Eye (tissue), 1 donor: ENCODE measurements around the gene PXDN.

ENCODE experiments used
- DNase-seq: peaks from one replicate; pipeline ENCODE4 v3.0.0-alpha.2; 2015

Gene PXDN

DNA sequence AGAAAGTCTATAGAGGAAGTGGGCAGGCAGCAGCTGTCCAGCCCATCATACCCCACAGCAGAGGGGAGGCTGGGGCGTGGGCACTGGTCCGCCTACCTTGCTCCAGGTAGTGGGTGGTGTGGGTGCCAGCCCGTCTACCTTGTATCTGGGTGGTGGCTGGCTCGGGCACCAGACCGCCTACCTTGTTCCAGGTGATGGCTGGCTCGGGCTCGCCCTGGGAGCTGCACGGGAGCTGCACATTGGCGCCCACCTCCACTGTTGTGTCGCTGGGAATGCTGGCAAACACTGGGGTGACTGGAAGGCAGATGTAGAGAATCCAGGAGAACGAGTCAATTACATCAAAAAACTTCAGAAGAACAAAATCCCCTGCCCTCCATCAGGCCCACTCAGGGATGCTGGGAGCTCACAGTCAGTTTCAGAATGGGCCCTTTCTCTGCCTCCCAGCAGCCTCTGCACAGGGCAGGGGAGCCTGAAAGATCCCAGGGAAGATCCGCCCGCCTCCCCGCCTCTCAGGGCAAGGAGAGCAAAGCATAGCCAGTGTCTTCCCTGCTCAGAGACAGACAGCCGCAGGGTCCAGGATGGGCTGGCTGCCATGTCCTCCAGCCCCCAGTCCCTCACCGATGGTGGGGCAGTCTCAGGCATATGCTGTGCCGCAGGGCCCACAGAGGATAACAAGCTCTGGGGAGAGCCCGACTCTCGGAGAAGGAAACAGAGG lies 82.3 kb downstream of the PXDN start:
- no peak for DNase-seq

DNA sequence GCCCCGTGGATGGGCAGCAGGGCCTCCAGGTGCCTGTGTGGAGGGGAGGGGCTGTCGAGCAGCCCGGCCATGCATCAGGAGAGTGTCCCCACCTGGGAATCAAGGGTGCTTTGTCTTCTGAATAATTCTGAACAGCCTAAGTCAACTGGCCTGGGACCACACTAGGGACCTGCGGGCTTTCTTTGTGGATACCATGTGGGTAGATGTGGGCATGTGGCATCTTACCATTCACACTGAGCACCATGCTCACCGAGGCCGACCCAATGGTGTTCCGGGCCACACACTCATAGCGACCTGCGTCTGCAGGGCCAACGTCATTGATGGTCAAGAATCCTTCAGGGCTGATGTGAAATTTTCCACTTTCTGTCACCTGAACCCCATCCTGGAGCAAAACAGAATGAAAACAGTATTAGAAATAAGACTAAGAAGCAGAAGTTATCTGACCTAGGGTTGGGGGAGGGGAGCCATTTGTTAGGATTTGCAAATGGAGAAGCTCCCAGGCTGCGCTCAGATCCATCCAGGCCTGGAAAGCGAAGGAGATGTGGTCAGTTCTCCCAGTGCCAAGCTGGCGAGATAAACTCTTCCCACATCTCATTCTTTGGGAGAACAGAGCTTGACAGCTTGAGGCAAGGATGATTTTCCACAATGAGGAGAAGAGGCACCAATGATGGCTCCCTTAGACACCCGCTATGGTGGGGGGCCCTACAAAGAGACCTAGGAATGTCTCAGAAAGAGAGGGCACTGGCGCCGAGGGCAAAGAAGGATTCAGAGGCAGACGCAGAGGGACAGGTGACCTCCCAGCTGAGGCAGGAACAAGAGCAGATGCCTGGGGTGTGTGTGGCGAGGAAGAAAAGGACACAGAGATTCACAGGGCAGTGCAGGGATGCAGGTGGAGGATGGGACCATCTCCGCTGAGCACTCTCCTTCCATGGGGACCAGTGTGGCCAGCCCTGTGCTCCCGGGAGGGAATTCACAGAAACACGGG lies 83.4 kb downstream of the PXDN start:
- DNase-seq: no peak

- no peak for DNase-seq
These were observed 84.3 kb downstream of the PXDN start for GRCh38 chr2:1659951-1660565.

DNA sequence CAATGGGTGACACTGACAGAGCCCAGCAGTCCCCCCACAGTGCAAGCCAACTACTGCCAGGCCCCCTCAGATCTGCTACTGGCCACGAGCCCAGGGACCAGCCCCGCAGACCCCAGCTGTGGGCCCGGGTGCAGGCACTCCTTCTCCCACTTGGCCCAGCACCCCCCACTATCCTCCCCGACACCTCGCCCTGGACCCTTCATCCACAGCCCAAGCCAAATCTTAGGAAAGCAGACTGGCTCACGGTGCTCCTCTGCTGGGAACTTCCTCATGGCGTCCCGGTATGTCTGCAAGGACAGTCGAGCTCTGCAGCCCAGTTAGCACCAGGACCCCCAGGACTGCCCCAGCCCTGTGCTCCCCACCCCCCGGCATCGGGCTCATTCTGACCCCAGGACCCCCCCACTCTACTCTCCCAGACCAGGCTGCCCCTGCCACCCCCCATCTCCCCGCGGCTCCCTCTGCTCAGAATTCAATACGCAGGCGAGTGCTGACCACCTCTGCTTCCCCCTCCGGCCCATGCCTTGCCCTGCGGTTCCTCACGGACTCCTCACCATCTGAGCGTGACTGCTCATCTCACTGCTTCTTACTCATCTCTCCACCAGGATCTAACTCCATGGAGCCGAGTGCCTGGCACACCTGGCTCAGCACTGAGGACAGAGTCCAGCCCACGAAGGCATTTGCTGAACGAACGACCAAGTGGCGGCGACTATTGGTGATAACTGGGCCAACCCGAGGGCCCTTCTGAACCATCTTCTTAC lies 85.7 kb downstream of the PXDN start:
- DNase-seq: no peak

DNA sequence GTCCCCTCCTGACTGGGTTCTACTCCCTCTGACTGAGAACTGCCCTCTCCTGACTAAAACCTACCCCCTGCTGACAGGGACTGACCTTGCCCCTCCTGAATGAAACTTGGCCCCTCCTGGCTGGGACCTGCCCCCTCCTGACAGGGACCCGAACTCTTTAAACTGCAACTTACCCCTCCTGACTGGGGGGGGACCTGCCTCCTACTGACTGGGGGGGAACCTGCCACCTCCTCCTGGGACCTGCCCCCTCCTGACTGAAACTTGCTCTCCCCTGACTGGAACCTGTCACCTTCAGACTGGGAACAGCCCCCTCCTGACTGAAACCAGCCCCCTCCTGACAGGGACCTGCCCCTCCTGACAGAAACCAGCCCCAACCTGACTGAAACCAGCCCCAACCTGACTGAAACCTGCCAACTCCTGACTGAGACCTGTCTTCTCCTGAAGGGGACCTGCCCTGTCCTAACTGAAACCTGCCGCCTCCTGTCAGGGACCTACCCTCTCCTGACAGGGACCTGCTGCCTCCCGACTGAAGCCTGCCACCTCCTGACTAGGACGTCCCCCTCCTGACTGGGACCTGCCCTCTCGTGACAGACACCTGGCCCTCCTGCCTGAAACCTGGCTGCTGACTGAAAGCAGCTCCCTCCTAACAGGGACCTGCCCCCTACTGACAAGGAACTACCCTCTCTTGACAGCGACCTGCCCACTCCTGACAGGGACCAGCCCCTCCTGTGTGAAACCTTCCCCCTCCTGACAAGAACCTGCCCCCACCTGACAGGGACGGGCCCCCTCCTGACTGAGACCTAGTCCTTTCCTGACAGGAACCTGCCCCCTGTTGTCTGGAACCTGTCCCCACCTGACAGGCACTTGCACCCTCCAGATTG lies 87.1 kb downstream of the PXDN start:
- no peak for DNase-seq

- no peak for DNase-seq
These were observed 87.9 kb downstream of the PXDN start for GRCh38 chr2:1656326-1656960.

GRCh38 chr2:1655461-1655860 lies 88.9 kb downstream of the PXDN start:
- DNase-seq: no peak

GRCh38 chr2:1654696-1655374 lies 89.5 kb downstream of the PXDN start:
- DNase-seq: no peak

- no peak for DNase-seq
These were observed 90.2 kb downstream of the PXDN start for GRCh38 chr2:1653956-1654695.

DNA sequence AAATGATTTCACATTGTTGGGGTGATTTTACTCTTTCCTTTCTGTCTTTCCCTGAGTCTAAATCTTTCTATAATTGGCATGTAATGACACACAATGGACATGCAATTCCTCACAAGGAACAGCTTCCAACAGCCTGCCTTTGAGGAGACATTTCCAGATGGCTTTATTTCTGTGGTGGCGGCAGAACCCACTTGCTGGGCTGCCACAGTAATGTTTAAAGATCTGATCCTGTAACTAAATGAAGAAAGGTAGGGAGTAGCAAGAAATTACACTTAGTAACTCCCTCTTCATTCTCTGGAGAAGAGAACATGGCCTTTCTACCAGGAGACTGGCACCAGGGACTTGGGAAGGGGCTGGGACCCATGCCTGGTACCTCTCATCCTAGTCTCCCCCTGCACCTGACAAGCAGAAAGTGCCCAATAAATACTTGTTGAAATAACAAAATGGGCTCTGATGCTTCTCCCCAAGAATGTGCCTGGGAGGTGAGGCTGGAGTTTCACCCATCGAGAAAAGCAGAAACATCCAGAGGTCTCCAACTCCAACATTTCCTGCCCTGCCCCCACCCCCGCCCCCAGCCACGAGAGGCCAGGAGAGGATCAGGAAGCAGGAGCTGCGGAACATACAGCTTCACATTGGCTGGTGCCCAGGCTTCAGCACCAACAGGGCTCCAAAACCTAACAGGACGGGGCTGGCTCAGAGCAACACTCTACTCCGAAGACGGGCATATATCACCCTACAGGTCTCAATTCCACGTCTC lies 92.1 kb downstream of the PXDN start:
- no peak for DNase-seq

- no peak for DNase-seq
These were observed 92.9 kb downstream of the PXDN start for GRCh38 chr2:1651121-1652033.

GRCh38 chr2:1650085-1650872 lies 94.0 kb downstream of the PXDN start:
- no peak for DNase-seq

DNA sequence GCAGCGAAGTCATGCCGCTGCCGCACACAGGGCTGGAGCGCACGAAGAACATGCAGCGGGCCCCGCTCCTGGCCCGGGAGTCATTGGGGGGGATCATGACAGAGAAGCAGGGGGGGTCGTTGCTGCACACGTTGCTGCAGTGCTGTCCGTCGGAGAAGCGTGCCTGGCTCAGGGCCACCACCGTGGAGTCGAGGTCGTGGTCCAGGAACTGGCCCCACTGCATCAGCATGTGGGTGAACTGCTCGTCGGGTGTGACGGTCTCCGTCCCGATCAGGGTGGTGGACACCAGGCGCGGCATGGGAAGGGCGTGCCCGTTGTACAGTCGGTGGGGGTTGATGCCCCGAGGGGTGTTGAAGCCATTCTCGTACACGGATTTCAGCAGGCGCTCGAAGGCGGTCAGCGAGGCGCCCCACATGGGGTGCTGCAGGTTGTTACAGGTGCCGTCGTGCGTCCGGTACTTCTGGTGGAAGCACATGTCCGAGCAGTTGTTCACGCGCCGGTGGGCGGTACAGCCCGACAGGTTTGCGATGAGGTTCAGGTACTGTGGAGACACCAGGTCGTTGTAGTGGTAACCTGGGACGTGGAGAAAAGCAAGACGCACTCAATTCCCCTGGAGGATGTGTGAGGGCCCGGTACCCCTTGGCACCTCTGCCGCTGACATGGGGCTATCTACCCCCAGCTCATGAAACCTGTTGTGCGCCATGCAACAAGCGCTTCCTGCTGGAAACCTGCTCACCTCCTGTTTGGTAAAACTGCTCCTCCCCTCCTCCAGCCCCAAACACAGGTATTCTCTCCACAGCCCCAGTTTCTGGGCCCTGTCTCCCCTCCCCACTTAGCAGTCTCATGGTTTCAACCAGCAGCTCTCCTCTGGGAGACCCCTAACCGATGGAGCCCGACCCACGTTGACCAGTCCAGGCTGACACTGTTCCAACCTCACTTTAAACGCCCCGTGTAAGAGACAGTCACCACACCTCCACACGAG lies 94.9 kb downstream of the PXDN start:
- DNase-seq: no peak

DNA sequence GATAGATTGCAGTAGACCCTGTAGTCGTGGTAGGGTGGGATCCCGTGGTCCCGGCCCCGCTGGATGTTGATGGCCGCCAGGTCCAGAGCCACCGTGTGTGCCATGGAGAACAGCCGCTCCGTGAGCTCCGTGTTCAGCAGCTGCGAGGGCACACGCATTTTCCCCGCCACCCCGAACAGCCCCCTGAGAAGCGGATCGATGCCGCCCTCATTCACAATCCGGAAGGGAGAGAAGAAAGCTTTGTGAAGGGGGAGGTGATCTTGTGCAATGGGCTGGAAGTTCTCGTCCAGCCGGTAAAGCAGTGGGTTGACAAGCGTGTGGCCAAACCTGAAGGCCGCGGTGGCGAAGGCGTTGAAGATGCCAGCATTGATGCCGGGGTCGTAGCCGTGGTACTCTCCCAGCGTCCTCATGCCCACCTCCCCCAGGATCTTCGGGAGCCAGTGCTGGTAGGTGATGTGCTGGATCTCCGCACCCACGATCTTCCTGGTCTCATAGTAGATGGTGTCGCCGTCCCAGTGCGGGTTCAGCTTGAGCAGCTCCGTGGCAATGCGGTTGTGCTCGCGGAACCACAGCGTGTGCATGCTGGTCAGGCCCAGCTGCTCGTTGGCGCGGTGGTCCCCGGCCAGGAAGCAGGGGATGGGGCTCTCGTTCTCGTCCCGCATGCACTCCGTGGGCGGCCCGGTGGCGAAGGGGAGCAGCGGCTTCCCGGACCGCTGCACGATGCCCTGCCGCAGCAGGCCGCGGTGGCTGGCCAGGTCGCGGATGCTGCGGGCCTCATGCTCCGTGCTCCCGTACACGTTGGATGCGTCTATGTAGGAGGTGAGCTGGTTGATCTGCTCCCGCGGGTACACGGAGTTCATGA lies 95.8 kb downstream of the PXDN start:
- DNase-seq: no peak
